GM21576 (cell line): ENCODE measurements around the gene RUBCN.
"Not testable (repeated sequence)": the region's sequence is repeated elsewhere in the genome, so short reads cannot be mapped to it uniquely, and the experiment has no call there.

ENCODE experiments used
- ATAC-seq: cut with Tn5 transposase; IDR thresholded peaks from one replicate; pipeline ENCODE4 v1.9.1; 2021; ENCODE audit warnings: mild to moderate bottlenecking, moderate library complexity; ENCODE audit not compliant: unreplicated experiment

Gene RUBCN

GRCh38 chr3:197736010-197736490 is 654 bp downstream of the RUBCN start:
- no peak for ATAC-seq

GRCh38 chr3:197734667-197735318 is 1.9 kb downstream of the RUBCN start:
- peak; percentile 37 for ATAC-seq

GRCh38 chr3:197733042-197733441 is 3.7 kb downstream of the RUBCN start:
- ATAC-seq = no peak

- not testable (repeated sequence) for ATAC-seq
These were observed 5.2 kb downstream of the RUBCN start for GRCh38 chr3:197731483-197731882.

GRCh38 chr3:197730770-197731169 is 5.9 kb downstream of the RUBCN start:
- not testable (repeated sequence) for ATAC-seq

- no peak for ATAC-seq
These were observed 6.5 kb downstream of the RUBCN start for GRCh38 chr3:197730200-197730599.

- ATAC-seq = no peak
These were observed 8.2 kb downstream of the RUBCN start for GRCh38 chr3:197728487-197728886.

GRCh38 chr3:197727878-197728277 is 8.8 kb downstream of the RUBCN start:
- not testable (repeated sequence) for ATAC-seq

- no peak for ATAC-seq
These were observed 14.0 kb downstream of the RUBCN start for GRCh38 chr3:197722734-197723133.

- ATAC-seq = no peak
These were observed 16.0 kb downstream of the RUBCN start for GRCh38 chr3:197720694-197721093.

- ATAC-seq = no peak
These were observed 17.8 kb downstream of the RUBCN start for GRCh38 chr3:197718891-197719290.

GRCh38 chr3:197714251-197714650 is 22.5 kb downstream of the RUBCN start:
- no peak for ATAC-seq

- peak; percentile 19 for ATAC-seq
These were observed 23.3 kb downstream of the RUBCN start for GRCh38 chr3:197713477-197713822.

- peak; percentile 80 for ATAC-seq
These were observed 24.6 kb downstream of the RUBCN start for GRCh38 chr3:197711973-197712707.

- ATAC-seq = not testable (repeated sequence)
These were observed 25.7 kb downstream of the RUBCN start for GRCh38 chr3:197710965-197711364.

- ATAC-seq = no peak
These were observed 27.6 kb downstream of the RUBCN start for GRCh38 chr3:197709135-197709534.

GRCh38 chr3:197706658-197707057 is 30.0 kb downstream of the RUBCN start:
- no peak for ATAC-seq

- no peak for ATAC-seq
These were observed 34.9 kb downstream of the RUBCN start for GRCh38 chr3:197701841-197702240.

GRCh38 chr3:197700095-197700494 is 36.6 kb downstream of the RUBCN start:
- no peak for ATAC-seq

GRCh38 chr3:197697355-197697754 is 39.3 kb downstream of the RUBCN start:
- ATAC-seq = no peak

- no peak for ATAC-seq
These were observed 42.5 kb downstream of the RUBCN start for GRCh38 chr3:197694251-197694650.

- no peak for ATAC-seq
These were observed 44.1 kb downstream of the RUBCN start for GRCh38 chr3:197692641-197693040.
